ENCODE measurements around the gene TMEM151B.

GRCh38 chr6:44285552-44286284 is 15.5 kb downstream of the TMEM151B start:
- TF ChIP-seq CTCF (IDR thresholded peaks at IDR 0.05), result no peak
- TF ChIP-seq EZH2 (IDR thresholded peaks at IDR 0.05; ENCODE audit: borderline replicate concordance, insufficient read depth, low read depth, low read length, poor library complexity, severe bottlenecking), result no peak
